Cortex of kidney (tissue), 1 donor: Measurements from ENCODE around the gene TTC33.
"Not testable (repeated sequence)": the region's sequence is repeated elsewhere in the genome, so short reads cannot be mapped to it uniquely, and the experiment has no call there.

ENCODE experiments used
- DNase-seq: peaks from one replicate; lab custom pipeline; 2025; lab: John Stamatoyannopoulos, UW

The TTC33 gene

DNA sequence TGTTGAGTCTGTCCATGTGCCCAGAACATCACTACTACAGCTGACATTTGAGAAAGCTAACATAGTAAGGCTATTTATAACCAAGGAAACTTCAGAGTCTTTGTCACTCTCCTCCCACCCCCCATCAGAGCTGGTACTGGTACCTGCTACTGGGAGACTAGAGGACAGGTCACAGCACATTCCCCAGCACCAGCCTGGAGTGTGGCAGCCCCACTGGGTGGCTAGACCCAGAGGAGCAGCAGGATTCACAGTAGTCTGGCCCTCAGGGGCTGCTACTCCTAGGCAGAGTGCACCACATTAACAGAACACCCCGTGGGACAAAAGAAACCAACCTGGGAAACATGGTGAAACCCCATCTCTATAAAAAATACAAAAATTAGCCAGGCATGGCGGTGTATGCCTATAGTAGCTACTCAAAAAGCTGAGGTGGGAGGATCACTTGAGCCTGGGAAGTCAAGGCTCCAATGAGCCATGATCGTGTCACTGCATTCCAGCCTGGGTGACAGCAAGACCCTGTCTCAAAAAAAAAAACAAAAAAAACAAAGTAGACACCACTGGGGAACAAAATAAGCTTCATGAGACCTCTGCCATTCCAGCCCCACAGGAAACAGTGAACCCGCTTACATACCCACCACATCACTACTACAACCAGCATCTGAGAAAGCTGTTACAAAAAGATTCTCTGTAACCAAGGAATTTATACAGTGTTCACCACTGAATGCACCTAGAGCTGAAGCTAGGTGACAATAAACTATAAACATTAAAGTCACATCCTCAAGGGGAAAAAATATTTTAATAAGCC, 102.3 kb downstream of the TTC33 start:
- no peak for DNase-seq

DNA sequence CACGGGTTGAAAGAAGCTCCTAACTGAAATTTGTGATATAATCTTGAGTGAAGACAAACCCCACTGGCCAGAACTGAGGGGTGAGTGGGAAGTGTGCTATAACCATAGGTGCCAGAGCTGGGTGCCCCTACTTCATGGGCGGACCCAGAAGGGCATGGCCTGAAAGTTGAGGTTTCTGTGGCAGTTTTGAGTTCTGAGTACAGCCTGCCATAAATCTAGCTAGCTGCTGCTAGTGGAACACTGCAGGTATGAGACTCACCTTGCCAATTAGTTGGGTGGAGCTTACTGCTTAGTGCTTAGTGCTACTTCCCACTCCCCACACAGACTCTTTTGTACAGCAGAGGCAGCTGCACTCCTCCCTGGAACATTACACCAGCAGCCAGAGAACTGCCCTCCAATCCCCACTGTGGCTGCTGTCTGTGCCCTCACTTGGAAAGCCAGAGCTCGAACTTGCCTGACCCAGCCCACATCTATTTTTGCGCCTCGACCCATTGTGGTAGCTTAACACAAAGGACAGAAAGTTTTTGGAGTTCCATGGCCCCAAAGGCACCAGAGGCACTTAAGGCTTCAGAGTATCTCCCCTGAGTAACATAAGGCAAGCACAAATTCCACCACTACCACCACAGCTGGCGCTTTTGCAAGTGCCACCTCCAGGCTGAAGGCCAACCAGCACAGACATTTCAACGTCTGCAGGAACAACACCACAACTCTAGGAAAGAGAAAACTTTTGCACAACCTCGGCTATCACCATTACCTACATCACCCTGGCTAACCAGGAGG, 103.1 kb downstream of the TTC33 start:
- DNase-seq: no peak

DNA sequence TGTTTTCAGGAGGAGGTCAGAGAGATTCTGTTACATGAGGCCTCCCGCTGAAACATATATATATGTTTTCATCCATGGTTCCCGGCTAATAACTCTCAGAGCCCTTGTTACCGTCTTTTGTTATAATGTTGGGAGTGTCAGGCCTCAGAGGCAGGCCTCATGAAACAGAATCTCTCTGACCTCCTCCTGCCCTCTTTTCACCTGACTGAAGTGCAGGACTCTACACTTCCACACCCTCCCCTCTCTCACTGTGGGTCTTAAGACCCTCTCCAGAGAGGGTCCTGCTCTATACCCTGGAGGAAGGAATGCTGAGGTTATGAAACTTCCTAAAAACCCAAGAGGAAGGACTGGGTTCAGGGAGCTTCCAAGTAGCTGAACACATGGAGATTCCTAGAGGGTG, 104.6 kb downstream of the TTC33 start:
- DNase-seq: no peak

DNA sequence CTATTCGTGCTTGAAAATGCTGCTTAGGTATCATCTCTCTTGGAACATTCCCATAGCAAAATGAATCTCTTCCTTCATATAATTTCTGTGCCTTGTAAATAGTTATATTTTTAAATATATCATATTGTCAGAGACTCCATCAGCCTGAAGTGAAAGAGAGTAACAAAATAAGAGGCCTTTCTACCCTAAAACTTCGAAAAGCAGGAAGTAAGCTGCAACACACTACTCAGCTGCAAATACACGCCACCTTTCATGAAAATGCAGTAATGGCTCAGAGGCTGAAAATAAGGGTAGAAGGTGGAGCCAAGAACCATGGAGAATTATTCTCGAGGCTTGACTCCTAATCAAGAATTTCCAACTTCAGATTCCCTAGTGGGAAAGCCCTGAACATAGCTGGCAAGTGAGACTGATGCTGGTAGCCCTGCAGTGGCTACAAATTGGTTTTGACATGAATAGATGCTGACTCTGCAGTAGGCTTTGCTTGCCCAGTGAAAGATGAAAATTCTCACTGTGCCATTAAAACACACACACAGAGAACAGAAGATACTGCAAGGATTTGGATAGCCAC, 106.2 kb downstream of the TTC33 start:
- DNase-seq: no peak

DNA sequence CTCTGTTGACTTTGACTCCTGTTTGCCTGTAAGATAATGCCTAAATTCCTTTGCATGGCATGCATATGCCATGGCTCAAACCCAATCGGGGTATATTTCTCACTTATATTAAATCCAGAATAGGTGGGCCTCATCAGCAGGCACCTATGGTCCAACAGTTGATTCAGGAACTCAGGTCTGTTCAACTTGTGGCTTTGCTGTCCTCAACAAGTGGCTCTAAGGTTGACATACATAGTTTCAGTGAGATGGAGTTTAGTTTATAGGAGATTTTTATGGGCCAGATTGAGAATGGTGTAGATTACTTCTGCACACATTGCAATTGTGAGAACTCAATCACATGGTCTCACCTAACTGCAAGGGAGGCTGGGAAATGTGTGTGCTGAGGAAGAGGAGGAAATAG, 107.6 kb downstream of the TTC33 start:
- no peak for DNase-seq

DNA sequence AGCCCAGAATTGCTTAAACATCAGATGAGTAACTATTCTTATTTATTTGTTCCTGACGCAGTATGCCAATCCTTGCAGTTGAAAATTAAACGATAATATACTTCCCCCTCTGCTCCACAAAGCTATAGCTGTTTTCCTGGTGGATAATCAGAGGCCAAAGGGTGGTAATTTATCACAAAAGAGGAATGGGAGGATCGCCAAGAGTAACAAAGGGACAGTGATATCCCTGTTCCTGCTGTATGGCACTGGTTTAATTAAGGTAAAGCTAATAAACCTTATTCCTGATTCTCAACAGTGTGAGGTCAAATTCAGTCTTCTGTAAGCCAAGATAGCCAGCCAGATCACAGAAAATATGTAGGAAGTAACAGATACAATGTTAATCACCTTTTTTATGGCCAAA, 109.5 kb downstream of the TTC33 start:
- DNase-seq: no peak

DNA sequence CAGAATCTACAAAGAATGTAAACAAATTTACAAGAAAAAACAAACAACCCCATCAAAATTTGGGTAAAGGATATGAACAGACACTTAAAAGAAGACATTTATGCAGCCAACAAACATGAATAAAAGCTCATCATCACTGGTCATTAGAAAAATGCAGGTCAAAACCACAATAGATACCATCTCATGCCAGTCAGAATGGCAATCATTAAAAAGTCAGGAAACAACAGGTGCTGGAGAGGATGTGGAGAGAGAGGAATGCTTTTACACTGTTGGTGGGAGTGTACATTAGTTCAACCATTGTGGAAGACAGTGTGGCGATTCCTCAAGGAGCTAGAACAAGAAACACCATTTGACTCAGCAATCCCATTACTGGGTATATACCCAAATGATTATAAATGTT, 116.2 kb downstream of the TTC33 start:
- not testable (repeated sequence) for DNase-seq

DNA sequence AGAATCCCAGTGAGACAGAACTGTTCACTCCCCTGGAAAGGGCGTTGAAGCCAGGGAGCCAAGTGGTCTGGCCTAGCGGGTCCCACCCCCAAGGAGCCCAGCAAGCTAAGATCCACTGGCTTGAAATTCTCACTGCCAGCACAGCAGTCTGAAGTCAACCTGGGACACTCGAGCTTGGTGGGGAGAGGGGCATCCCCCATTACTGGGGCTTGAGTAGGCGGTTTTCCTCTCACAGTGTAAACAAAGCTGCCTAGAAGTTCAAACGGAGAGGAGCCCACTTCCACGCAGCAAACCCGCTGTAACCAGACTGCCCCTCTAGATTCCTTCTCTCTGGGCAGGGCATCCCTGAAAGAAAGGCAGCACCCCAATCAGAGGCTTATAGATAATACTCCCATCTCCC, 121.2 kb downstream of the TTC33 start:
- DNase-seq: no peak

DNA sequence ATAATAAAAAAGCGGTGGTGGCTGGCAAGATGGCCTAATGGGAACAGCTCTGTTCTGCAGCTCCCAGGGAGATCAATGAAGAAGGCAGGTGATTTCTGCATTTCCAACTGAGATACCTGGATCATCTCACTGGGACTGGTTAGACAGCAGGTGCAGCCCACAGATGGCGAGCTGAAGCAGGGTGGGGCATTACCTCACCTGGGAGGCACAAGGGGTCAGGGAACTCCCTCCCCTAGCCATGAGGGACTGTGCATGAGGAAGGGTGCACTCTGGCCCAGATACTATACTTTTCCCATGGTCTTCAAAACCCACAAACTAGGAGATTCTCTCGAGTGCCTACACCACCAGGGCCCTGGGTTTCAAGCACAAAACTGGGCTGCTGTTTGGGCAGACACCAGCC, 121.6 kb downstream of the TTC33 start:
- no peak for DNase-seq

DNA sequence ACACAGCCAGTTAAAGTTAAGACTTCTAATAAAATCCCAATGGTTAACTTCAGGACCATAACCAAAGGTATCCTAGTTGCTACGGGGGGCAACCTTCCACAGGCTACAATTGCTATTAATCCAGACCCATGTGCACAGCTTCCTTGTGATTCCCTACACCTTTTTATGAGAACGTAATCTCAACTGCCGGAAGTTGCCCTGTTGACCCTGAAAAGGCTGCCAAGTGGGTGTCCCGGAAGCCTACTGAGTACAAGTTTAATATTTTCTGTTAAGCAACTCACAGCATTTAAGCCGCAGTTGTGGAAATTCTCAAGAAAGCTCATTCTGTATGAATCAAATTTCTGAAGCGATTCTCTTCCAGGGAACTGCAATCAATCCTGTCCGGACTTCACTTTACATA, 124.5 kb downstream of the TTC33 start:
- DNase-seq: no peak

DNA sequence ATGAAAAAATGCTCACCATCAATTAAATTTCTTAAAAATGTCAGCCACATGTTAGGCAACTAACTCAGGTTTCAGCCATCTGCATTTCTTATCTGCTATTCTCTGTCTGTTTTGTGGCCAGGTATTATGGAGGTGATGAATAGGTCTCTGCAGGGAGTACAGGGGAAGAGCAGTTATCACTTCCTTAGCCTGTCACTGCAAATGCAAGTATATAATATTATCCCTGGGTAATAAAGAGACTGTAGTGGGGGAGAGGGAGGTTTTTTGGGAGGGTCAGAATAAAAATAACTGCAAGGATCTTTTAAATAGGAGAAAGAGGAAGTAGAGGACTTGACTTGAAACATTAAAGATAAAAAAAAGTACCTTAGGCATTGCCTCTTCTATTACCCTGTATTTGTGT, 125.6 kb downstream of the TTC33 start:
- no peak for DNase-seq

DNA sequence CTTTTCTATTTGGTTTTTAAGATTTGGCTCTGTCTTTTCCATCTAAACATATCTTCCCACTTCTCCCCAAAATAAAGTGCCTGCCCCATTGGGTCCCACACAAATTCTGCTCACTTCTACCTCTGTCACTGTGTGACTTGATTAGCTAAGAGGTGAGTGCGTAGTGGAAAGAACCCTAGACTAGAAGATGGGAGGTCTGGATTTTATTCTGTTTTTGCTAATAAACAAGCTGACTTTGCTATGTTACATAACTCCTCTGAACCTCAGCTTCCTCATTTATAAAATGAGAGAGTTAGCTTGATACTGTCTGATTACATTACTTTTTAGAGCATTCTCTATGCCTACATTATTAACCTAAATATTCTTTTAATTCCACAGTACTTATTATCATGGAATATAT, 127.4 kb downstream of the TTC33 start:
- no peak for DNase-seq

DNA sequence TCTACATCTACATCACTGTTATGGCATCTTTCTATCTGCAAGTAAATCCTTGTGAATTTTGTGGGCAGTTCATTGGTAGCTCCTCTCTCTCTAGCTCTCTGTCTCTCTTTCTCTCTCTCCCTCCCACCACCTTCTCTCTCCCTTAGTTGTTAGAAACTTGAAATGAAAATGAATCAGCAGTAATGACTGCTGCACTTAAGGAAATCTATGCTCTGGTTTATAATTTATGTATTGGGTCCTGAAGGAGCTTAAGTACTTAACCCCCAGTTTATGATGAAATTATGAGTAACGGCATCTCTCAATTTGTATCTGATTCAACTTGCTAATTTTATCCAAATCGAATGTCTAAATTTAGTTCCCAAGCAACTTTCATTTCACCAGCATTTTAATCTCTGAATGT, 128.1 kb downstream of the TTC33 start:
- DNase-seq: no peak

DNA sequence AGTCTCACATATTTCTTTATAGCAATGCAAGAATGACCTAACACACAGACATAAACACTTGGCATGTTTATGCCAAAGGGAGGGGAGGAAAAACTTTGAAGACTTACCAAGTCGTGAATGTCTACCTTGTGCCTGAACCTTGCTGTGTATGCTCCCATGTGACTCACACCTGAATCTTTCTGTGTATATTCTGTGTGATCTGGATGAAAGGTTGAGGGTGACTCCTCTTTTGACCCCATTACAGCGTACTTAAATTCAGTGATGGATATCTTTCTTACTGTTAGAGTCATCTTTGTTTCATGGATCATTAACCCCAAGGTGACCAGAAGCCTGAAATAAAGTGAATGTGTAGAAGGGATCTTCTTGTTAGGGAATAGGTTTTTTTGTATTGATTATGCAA, 129.0 kb downstream of the TTC33 start:
- DNase-seq: no peak

DNA sequence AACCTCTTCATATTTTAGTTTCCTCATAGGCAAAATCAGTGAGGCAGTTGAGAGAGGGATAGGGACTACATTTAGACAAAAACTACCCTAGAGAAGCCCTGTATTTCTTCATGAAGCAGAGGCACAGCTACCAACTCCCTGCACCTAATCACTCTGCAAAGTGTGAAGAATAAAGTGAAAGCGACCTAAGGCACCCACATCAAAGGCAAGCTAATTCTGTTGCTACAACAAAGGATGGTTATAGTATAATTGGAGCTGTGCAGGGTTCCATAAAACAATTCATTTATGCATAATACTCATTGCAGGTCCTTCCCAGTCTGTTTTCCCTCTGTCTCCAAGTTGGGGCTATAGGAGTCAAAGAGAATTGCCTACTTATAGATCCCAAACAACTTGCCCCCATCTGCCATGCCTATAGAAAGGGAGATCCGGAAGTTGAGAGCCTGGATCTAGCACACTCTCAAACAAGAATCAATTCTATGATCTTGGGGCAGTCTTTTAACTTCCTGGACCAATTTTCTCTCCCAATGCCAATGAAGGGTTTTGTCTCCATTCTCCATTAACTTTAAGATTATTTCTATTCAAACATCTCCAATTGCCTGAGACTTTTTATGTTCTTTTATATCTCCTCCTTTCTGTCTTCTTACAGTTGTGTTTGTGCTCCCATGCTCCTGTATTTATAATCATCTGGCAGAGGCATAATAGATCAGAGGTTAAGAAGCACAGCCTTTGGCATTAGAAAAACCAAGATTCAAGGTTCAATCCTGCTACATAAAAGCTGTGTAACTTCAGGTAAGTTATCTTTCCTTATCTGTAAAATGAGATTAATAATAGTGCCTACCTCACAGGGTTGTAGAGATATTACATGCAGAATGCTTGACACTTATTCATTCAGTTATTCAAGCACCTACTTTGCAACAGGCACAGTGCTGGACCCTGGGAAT, 132.0 kb downstream of the TTC33 start:
- no peak for DNase-seq

DNA sequence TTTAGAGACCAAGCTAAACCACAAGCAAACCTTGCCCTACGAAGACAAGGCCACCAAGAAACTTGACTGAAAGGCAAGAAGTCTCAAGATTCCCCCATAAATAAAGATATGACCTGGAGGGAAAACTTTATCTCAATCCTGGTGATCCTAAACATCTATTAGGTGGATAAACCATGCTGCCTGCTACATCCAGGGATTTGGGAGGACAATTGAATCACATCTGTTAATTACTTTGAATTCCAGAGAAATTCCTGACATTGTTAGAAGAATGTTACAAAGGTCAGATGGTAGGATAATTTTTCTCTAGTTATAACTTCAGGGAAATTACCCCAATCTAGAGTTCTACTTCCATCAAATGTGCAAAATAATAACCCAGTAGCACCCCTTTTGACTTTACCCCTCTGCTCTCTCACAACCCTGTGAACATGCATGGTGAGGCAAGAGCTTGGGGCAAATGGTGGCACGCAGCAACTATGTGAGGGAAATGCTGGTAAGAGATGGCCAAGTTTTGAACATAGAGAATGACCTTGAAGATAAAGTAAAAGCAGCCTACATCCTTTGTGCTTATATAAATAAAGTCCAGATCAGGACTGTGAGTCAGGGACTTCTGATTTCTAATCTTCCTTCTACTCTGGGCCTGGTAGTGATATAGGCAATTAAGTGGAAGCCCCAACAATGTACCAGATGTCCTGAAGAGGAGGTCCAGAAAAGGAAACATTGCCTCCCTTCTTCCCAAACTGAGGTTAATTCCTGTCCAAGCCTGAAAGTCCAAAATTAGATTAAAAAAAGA, 133.1 kb downstream of the TTC33 start:
- no peak for DNase-seq

DNA sequence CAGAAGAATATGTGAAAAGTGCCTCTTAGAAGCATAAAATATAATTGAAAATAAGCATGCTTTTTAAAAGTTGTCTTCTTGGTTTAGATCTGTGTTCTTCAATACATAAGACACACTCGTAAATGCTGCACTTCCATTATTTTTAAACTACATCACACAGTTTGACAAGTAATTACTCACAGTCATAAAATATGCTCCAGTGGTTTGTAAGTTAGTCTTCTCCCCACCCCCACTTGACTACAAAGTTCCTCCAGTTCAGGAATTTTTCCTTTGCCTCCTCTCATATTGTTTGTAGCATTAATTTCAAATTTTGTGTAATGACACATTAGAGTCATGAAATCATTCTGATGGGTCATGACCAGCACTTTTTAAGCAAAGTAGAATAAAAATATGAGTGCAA, 136.3 kb downstream of the TTC33 start:
- no peak for DNase-seq

DNA sequence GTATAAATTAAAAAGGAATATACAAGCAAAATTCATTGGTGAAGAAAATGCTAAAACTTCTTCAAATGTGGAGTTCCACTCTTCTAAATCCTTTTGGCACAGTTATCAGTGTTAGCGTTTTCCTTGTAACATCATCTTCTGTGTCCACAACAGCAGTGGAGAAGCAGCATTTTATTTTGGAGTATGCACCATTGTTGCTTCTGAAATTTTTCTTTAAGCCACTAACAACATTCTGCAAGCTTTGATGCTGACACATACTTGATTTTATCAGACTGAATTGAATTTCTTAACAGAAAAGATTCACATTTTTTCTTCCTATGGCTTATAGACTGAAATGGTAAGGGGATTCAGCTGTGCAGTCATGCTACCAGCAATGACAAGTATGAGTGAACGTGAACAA, 136.8 kb downstream of the TTC33 start:
- no peak for DNase-seq

DNA sequence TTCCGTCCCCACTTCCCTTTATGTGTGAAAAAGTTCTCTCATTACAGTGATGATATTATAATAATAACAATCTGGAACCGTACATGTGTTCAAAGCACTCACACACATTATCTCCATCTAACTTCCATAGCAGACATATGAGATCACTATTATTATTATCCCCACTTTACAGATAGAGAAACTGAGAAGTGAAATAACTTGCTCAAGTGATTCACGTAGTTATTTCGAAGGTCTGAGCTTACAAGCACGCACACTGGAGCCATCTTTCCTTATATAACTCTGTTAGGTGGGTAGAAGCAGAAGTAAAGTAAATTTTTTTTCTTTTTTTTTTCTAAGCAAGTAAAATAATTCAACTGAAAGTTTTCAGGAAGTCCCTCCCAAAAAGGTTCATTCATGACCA, 139.0 kb downstream of the TTC33 start:
- DNase-seq: no peak

DNA sequence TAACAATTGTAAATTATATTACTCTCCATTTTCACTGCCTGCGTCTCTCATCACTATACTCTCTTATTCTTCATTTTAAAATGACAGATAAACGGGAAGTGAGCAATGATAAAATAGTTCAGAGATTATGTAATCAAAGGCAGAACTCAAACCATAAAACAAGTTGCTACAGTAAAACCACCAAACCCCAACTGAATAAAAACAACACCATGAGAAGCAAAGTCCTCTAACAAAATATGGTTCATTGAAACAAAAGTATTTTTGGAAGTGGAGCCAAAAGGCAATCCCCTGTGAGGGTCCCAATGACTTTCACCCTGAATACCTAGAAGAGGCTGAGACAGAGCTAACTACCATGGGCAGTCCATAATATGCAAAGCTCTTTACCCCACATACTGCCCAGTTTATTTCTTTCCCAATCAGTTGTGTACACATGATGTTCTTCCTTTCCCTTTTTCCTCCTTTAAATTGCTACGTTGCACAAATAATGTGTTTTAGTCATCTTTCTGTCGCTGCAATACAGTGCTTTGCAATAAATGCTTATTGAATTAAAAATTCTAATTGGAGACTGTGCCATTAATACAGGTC, 140.1 kb downstream of the TTC33 start:
- DNase-seq: no peak
